OCI-LY7 (cell line): ENCODE results near the gene MRPS9. TPM values are rescaled to one million over a fixed set of nuclear protein-coding genes. Genes with fewer than 3 reads are reported as not detected.
A peak's percentile ranks its signal among the peaks of the same experiment; 100 is the strongest.

Experiments
- BruUV-seq: library from RNA; stranded (reverse); fragments of 400-500 nt; replicated peaks from 2 replicates; lab custom pipeline; 2021; lab: Mats Ljungman, UMichigan
- CTCF ChIA-PET: fragments of 300-600 bp; sonication (Branson Sonifier 250); formaldehyde crosslinking; loops from one replicate; lab custom pipeline; 2022; ENCODE audit warnings: antibody characterized with exemption; ENCODE audit not compliant: unreplicated experiment; lab: Charles Lee
- POLR2A ChIA-PET: fragments of 300-600 bp; sonication (Branson Sonifier 250); formaldehyde crosslinking; loops from one replicate; lab custom pipeline; 2022; ENCODE audit warnings: antibody characterized with exemption; lab: Charles Lee
- DNase-seq: peaks from one replicate; pipeline ENCODE4 v3.0.0-alpha.2; 2015; ENCODE audit warnings: low spot score
- H2AFZ ChIP-seq: fragments of 200-600 bp; sonication (generic), shearing (Covaris generic); 2 replicates; pipeline ENCODE4 v1.6.1; 2014; ENCODE audit warnings: mild to moderate bottlenecking, antibody characterized with exemption, low read length, moderate library complexity
- H3K27ac ChIP-seq: fragments of 200-600 bp; sonication (generic); 2 replicates; pipeline ENCODE4 v1.5.1; 2014; ENCODE audit warnings: mixed run types, low read depth, mild to moderate bottlenecking, moderate library complexity, low read length, inconsistent platforms; ENCODE audit not compliant: poor library complexity, severe bottlenecking
- H3K36me3 ChIP-seq: fragments of 200-600 bp; sonication (generic); 2 replicates; pipeline ENCODE4 v1.6.1; 2014; ENCODE audit warnings: mild to moderate bottlenecking, antibody characterized with exemption, low read length, moderate library complexity, mixed read lengths; ENCODE audit not compliant: insufficient read depth
- H3K4me1 ChIP-seq: fragments of 200-600 bp; sonication (generic); 2 replicates; pipeline ENCODE4 v1.5.1; 2014; ENCODE audit warnings: mild to moderate bottlenecking, low read length; ENCODE audit not compliant: insufficient read depth, poor library complexity, severe bottlenecking
- H3K4me2 ChIP-seq: fragments of 200-600 bp; sonication (generic); 2 replicates; pipeline ENCODE4 v1.6.1; 2014; ENCODE audit warnings: mild to moderate bottlenecking, low read length
- H3K4me3 ChIP-seq: fragments of 200-600 bp; sonication (generic); 2 replicates; pipeline ENCODE4 v1.5.1; 2014; ENCODE audit warnings: mild to moderate bottlenecking, low read depth, low read length; ENCODE audit not compliant: poor library complexity, severe bottlenecking
- H3K79me2 ChIP-seq: fragments of 200-600 bp; sonication (generic); 2 replicates; pipeline ENCODE4 v1.6.1; 2016; ENCODE audit warnings: low read depth, mild to moderate bottlenecking, low read length, moderate library complexity, mixed read lengths; ENCODE audit not compliant: insufficient read depth
- H3K9me2 ChIP-seq: fragments of 200-600 bp; sonication (generic); 2 replicates; pipeline ENCODE4 v1.6.1; 2016; ENCODE audit warnings: mild to moderate bottlenecking, low read length, mixed read lengths; ENCODE audit not compliant: insufficient read depth
- H3K9me3 ChIP-seq: fragments of 200-600 bp; sonication (generic); 2 replicates; pipeline ENCODE4 v1.6.1; 2014; ENCODE audit warnings: mild to moderate bottlenecking, mixed run types, low read length, mixed read lengths
- H4K20me1 ChIP-seq: fragments of 200-600 bp; sonication (generic); 2 replicates; pipeline ENCODE4 v1.6.1; 2014; ENCODE audit warnings: mild to moderate bottlenecking, antibody characterized with exemption, low read length, moderate library complexity, mixed read lengths; ENCODE audit not compliant: insufficient read depth
- EZH2phosphoT487 ChIP-seq: fragments of 200-600 bp; sonication (generic); IDR thresholded peaks from 2 replicates; pipeline ENCODE4 v1.6.1; 2018; ENCODE audit warnings: low read depth, borderline replicate concordance, mild to moderate bottlenecking, mixed run types, antibody characterized with exemption, low read length, moderate library complexity, mixed read lengths
- intact Hi-C: fragments of 100-400 bp; cut with micrococcal nuclease; formaldehyde crosslinking; loops from one replicate; pipeline ENCODE4 v1.10.0; 2022; ENCODE audit not compliant: unreplicated experiment
- total RNA-seq, 2 experiments: library from RNA; depleted of rRNA in 1 of 2; stranded (reverse); fragments of >200 nt in 1 of 2; shearing (Covaris generic) in 1 of 2; gene quantifications; 2 replicates each; pipeline ENCODE4 v1.2.3, GENCODE V29; 2014 to 2022
- TF ChIP-seq, protein P1 (sequence below): fragments of 200-600 bp; sonication (generic); conservative IDR thresholded peaks from 2 replicates; pipeline ENCODE4 v1.5.1; 2014; ENCODE audit warnings: mild to moderate bottlenecking, antibody characterized with exemption, low read length, moderate library complexity, mixed read lengths

MRPS9 gene
- total RNA-seq, 2 experiments from 2014 or later = 25.9 to 42.6 TPM

- Histone ChIP-seq H3K9me2 (no peaks in the 10 kb centered on the region), H3K4me3 (no peak overlapping the region), H4K20me1 (no peaks in the 10 kb centered on the region), H2AFZ (no peak overlapping the region), H3K36me3 (peaks cover 38% of the 10 kb centered on the region), H3K9me3 (peaks cover 8% of the 10 kb centered on the region; the same call in 1 of the 2 replicates), H3K27ac (no peak overlapping the region), H3K79me2 (peaks cover 55% of the 10 kb centered on the region; the same call in 1 of the 2 replicates), H3K4me1 (peaks cover 10% of the 10 kb centered on the region), H3K4me2 (peak overlapping the region; percentile 28)
- ChIA-PET CTCF (no interaction called here), POLR2A (interaction anchor here (1.1 kb wide), 1 partner anchor 19 kb away, joined by 6 read pairs; the partner anchor contains the start of gene MRPS9)
- no TSS peak for BruUV-seq
- DNase-seq = no peak
- intact Hi-C loops = no loop called here
- no peak for TF ChIP-seq EZH2phosphoT487
- TF ChIP-seq, protein P1, sequence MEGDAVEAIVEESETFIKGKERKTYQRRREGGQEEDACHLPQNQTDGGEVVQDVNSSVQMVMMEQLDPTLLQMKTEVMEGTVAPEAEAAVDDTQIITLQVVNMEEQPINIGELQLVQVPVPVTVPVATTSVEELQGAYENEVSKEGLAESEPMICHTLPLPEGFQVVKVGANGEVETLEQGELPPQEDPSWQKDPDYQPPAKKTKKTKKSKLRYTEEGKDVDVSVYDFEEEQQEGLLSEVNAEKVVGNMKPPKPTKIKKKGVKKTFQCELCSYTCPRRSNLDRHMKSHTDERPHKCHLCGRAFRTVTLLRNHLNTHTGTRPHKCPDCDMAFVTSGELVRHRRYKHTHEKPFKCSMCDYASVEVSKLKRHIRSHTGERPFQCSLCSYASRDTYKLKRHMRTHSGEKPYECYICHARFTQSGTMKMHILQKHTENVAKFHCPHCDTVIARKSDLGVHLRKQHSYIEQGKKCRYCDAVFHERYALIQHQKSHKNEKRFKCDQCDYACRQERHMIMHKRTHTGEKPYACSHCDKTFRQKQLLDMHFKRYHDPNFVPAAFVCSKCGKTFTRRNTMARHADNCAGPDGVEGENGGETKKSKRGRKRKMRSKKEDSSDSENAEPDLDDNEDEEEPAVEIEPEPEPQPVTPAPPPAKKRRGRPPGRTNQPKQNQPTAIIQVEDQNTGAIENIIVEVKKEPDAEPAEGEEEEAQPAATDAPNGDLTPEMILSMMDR = no peak
Observed at GRCh38 chr2:105057005-105057404, 19.1 kb downstream of the MRPS9 start.

DNA sequence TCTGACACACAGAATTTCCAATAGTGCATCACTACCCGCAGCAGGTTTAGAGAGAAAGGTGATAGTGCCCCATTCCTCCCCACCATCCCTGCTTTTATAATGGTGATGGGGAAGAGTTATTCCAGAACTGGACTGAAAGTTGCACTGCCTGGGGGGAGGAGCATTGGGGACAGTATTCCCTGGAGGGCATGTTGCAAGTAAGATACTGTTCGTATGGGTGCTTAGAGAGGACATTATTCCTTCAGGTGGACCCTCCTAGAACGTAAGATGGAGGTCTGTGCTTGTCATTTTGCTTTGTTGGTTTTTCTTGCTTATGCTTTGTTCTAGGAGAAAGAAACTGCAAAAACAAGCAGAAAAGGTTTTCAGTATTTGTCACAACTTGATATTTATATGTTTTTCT is 23.7 kb downstream of the MRPS9 start:
- peaks cover 15% of the 10 kb centered on the region; the same call in 1 of the 2 replicates for H3K36me3 ChIP-seq
- peaks cover 29% of the 10 kb centered on the region for H3K79me2 ChIP-seq
- TF ChIP-seq EZH2phosphoT487 = no peak
- TF ChIP-seq, protein P1 = no peak
- ChIA-PET POLR2A (no interaction called here), CTCF (no interaction called here)
- peaks cover 9% of the 10 kb centered on the region for H4K20me1 ChIP-seq
- H3K4me2 ChIP-seq = no peak overlapping the region
- H3K27ac ChIP-seq = no peak overlapping the region
- H3K4me1 ChIP-seq = peaks cover 10% of the 10 kb centered on the region
- no peak for DNase-seq
- H2AFZ ChIP-seq = no peak overlapping the region
- H3K9me2 ChIP-seq = no peaks in the 10 kb centered on the region
- no peak overlapping the region for H3K4me3 ChIP-seq
- H3K9me3 ChIP-seq = no peaks in the 10 kb centered on the region
- BruUV-seq = no TSS peak
- intact Hi-C loops = no loop called here

DNA sequence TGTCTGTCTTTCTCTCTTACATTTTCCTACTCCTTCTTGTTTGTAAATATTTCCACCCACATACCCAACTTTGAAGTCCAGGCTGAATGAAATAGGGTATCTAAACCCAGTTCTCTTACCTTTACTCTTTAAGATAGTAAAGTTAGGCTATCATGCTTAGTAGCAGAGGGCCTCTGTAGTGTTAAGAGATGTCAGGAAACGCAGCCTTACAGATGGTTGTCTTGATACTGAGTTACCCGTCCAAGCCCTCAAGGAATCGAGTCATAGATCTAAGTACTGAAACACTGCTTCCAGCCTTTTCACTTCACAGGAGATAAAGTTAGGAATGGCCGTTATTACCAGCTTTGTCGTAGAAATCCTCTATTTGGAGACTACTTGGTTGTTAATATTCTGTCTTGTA is 24.3 kb downstream of the MRPS9 start:
- Histone ChIP-seq H3K9me2 (no peaks in the 10 kb centered on the region), H3K27ac (no peak overlapping the region), H3K4me1 (peaks cover 6% of the 10 kb centered on the region), H4K20me1 (peaks cover 9% of the 10 kb centered on the region), H3K9me3 (no peaks in the 10 kb centered on the region), H3K4me3 (no peak overlapping the region), H2AFZ (no peak overlapping the region), H3K79me2 (peaks cover 23% of the 10 kb centered on the region), H3K36me3 (peaks cover 16% of the 10 kb centered on the region; the same call in 1 of the 2 replicates), H3K4me2 (no peak overlapping the region)
- ChIA-PET POLR2A (interaction anchor here (0.7 kb wide), 1 partner anchor 87 kb away, joined by 3 read pairs; no protein-coding TSS in a partner anchor), CTCF (no interaction called here)
- no peak for DNase-seq
- no TSS peak for BruUV-seq
- no peak for TF ChIP-seq EZH2phosphoT487
- TF ChIP-seq, protein P1 = no peak
- intact Hi-C loops = no loop called here
